ENCODE data around the gene DKKL1.

The DKKL1 gene

DNA sequence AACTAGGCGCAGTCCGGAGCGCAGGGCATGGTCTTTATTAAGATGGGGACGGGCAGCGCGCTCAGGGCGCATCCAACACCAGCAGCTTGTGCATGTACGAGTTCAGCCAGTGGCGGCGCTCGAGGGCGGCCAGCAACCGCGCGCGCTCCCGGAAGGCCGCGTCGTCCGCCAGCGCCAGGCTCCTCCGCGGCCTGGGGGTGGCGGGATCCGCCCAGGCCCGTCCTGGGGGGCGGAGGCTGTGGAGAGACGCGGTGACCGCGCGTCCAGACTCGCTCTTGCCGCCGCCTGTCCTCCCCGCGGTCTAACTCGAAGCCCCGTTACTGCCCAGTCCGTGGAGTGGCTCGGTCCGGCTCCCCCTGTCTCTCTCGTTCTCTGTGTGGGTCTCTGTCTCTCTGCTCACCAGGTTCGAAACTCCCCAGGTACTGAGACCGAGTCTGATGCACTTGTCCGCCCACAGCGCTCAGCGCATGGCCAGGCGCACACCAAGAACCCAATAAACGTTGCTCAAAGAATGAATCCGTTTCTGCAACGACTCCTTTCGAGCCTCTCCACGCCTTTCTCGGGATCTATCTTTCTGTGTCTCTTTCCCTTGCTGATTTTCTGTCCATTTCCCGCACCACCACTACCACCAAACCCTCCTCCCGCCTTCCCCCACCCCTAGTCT lies 58.9 kb downstream of the DKKL1 start:
- no peak for DNase-seq (ENCODE audit: low spot score)

DNA sequence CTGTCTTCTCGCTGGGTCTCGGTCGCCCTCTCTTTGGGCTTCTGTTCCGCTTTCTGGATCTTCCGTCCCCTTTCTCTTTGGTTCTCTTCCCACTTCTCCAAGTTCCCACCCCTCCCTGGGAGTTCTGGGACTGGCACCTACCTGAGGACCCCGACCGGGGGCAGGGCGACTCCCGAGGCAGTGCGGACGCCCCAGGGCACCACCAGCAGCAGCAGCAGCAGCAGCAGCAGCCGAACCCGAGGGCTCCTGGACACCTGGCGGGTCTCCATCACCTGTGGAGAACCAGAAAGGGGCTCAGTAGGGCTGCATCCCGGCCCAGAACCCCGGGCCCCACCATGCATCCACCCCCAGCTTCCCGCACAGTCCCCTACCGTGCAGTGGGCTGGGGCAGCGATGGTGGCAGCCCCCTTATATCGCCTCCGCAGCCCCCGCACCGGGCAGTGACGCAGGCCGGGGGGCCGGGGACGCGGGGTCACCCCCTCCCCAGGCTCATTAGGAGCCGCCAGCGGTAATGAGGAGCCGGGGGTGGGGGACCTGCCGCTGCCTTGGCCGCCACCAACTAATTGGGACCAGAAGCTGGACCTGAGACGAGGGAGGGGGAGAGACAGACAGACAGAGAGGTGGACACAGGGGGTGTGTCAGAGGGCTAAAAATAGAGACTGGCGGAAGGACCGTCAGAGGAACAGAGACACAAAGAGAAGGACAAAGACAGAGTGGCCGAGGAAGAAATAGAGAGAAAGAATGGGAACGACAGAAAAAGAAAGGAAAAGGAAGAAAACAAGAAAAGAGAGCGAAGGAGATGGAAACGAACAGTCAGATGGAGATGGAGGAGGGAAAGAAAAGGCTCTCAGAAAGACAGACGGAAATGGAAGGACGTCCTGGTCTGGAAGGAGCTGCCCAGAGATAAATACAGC lies 59.7 kb downstream of the DKKL1 start, which contains the start of gene PTH2:
TSS of gene PTH2 (minus strand) at position 371 of the 914 bp plus-strand sequence. CDS start at position 269, 102 bp downstream.
- no peak for DNase-seq (ENCODE audit: low spot score)

DNA sequence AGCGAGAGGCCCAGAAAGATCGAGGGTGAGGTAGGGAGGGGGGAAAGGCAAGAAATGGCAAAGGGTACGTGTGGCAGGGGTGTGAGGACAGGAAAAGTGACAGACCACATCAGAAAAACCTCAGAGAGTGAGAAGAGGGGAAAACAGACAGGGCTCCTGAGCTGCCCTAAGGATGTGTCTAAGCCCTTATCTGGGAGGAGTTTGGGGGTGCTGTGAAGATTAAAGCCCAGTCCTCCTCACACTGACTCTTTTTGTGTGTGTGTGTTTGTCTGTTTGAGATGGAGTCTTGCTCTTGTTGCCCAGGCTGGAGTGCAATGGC lies 60.3 kb downstream of the DKKL1 start:
- no peak for DNase-seq (ENCODE audit: low spot score)
